Measurements from ENCODE around the gene TMEM221. TPM values are rescaled to one million over a fixed set of nuclear protein-coding genes. Genes with fewer than 3 reads are reported as not detected.
A peak's percentile ranks its signal among the peaks of the same experiment; 100 is the strongest.

The TMEM221 gene
- total RNA-seq, 1 donor from 2014 or later, result 0.37 TPM

DNA sequence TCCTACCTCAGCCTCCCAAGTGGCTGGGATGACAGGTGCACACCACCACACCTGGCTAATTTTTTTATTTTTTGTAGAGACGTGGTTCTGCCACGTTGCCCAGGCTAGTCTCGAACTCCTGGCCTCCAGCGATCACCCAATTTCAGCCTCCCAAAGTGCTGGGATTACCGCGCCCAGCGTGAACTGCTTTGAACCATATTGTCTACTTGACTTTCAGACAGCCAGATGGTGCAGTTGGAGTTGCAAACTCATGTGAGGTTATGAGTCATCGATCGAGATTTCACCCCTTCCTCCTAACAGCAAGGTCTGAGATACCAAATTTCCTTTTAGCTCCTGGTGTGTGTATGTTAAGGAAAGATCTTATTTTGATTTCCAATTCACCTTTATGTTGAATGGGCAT lies 24.6 kb upstream of the TMEM221 start:
- peak; percentile 65 for DNase-seq (ENCODE audit: low spot score)

DNA sequence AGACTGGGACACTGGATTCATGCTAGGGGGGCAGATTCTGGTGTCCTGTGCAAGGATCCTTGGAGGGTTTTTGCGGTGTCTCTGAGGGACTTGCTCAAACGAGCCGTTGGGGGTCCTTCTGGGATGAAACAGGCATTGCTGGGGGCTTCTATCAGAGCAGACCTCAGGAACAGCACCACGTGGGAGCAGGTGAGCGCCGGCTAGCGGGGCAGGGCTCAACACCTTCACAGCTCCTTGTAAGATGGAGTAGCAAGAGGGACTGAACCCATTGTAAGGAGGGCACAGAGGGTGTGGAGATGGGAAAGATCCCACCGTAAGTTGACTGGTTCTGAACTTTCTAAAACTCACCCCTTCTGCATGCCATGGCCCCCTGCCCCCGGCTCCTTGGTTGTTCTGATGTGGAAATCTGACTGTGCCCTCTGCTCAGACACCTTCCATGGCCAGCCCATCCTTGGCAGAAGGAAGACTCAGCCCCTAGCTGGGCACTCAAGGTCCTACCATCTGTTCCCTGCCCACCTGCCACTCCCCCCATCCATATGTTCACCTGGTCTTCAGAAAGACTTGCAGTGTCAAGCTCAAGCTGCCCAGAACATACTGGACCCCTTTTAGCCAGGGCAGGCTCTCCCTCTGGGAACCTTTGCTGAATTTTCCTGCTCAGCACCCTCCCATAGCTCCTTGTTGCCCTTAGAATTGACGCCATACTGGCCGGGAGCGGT lies 23.1 kb upstream of the TMEM221 start:
- DNase-seq (ENCODE audit: low spot score), result no peak

DNA sequence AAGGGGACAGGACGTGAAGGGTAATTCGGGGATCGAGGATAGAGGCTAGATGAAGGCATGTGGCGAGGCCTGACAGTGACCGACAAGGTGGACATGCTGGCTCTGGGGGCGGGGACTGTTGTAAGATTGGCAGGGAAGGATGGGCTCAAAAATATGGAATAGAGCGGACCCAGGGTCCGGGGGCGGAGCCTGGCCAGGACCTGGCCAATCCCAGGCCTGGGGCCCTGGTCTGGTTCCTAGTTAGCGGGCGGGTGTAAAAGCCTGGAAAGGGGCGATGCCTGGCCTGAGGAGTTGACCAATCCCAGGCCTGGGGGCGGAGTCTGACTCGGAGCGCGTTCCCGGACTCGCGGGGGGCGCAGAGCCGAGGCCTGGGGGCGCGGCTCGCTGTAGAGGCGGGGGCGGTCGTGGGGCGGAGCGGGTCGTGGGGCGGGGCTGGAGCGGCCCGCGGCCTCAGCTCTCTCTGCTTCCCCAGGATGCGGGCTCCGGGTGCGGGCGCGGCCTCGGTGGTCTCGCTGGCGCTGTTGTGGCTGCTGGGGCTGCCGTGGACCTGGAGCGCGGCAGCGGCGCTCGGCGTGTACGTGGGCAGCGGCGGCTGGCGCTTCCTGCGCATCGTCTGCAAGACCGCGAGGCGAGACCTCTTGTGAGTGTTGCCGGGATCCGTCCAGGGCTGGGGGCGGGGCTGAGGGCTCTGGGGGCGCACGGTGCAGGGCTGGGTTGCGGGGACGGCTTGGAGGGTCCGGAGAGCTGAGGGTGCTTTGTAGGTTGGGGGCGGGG lies 21.8 kb upstream of the TMEM221 start, which contains the start of gene SLC27A1:
TSS of gene SLC27A1 (plus strand) at position 457 of the 774 bp plus-strand sequence. CDS start at position 474, 17 bp downstream.
- peak; percentile 99 for DNase-seq (ENCODE audit: low spot score)

DNA sequence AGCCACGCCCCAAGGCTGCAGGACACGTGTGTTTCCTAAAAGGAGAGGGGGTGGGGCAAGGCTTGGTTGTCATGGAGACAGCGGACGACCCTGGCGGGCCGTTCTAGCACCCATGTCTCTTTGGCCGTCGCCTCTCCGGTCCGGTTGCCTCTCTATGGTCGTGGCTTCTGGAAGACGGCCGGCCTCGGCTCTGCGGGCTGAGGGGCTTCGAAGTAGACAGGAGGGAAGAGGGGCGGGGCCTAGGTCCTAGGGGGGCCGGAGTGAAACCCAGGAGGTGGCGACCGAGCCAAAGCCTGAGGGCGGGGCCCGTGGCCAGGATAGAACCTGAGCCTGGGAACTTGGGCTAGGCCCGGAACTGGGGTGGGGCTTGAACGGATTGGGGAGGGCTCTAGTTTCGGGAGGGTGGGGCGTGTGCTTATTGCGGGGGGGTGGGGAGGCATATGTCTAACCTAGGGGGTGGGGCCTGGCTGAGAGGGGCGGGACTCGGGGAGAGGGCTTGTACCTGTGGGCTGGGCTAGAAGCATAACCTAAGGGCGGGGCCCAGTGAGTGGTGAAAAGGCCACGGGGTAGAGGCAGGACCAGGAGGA lies 21.1 kb upstream of the TMEM221 start:
- peak; percentile 94 for DNase-seq (ENCODE audit: low spot score)

DNA sequence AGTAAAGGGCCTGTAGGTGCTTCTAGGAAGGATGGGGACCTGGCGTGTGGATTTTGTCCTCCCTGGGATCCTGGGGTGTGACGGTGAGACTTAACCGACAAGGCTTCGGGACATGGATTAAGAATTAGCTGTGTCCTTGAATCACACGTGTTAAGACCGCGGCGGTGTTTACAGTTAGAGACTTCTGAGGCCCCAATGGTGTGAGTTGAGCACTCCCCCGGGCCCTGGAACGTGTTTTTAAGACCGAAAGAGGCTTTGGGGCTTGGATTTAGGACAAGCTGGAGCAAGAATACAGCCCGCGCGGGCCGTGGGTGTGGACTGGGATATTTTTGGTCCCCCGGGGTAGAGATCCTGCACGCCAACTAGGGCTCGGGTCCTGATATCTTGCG lies 20.6 kb upstream of the TMEM221 start:
- no peak for DNase-seq (ENCODE audit: low spot score)

DNA sequence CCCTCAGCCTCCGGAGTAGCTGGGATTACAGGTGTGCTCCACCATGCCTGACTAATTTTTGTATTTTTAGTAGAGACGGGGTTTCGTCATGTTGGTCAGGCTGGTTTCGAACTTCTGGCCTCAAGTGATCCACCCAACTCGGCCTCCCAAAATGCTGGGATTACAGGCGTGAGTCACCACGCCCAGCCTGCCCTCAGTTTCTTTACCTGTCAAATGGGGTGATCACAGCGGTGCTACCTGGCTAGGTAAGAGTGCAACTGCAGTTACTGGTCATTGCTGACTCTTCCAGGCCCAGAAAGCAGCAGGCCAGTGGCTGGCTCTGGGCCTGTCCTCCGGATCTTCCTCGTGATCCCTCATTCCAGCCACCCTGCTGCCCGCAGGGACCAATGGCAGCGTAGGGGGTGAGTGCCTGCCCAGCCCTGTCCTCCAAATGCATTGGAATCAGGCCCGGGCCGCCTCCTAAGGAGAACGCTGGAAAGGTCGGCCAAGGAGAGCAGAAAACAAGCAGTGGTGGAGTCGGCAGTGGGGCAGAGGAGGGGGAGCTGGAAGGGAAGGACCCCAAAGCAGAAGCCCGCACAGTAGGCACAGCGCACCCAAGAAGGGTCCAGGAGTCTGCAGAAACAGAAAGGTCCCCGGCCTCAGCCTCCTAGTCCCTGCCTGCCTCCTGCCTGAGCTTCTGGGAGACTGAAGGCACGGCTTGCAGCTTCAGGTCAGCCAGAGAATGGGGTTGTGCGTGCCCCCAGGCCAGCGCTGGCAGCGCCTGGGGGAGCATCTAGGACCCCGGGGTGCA lies 20.0 kb upstream of the TMEM221 start:
- DNase-seq (ENCODE audit: low spot score), result no peak

DNA sequence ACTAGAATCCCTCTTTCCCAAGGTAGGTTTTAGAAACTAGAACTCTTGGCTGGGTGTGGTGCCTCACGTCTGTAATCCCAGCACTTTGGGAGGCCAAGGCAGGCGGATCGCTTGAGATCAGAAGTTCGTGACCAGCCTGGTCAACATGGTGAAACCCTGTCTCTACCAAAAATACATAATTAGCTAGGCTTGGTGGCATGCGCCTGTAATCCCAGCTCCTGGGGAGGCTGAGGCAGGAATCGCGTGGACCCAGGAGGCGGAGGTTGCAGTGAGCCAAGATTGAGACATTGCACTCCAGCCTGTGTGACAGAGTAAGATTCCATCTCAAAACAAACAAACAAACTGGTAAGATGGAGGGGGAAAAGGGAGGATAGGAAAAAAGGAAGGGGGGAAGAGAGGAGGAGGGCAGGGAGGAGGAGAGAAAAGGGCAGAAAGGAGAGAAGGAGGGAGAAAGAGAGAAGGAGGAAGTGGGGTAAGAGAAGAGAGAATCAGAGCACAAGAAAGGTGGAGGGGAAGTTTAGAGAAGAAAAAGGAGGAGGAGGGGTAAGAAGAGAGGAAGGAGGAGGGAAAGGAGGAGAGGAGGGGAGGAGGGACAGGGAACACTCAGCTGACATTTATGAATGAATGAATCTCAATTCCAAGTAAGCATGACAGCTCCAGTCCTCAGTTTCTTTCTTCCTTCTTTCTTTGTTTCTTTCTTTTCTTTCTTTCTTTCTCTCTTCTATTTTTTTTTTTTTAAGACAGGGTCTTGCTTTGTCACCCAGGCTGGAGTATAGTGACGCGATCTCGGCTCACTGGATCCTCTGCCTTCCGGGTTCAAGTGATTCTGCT lies 19.2 kb upstream of the TMEM221 start:
- DNase-seq (ENCODE audit: low spot score), result no peak

DNA sequence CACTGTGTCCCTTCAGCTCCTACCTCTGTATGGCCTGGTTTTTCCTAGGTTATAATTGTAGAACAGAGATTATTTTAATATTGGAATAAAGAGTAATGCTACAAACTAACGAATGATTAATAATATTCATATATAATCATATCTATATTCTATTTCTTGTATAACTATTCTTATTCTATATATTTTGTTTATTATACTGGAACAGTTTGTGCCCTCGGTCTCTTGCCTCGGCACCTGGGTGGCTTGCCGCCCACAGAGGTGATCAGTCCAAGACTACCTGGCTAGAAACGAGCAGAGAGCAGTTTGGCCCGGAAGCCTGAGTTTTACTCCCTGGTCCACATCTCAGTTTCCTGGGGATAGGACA lies 18.0 kb upstream of the TMEM221 start:
- no peak for DNase-seq (ENCODE audit: low spot score)

DNA sequence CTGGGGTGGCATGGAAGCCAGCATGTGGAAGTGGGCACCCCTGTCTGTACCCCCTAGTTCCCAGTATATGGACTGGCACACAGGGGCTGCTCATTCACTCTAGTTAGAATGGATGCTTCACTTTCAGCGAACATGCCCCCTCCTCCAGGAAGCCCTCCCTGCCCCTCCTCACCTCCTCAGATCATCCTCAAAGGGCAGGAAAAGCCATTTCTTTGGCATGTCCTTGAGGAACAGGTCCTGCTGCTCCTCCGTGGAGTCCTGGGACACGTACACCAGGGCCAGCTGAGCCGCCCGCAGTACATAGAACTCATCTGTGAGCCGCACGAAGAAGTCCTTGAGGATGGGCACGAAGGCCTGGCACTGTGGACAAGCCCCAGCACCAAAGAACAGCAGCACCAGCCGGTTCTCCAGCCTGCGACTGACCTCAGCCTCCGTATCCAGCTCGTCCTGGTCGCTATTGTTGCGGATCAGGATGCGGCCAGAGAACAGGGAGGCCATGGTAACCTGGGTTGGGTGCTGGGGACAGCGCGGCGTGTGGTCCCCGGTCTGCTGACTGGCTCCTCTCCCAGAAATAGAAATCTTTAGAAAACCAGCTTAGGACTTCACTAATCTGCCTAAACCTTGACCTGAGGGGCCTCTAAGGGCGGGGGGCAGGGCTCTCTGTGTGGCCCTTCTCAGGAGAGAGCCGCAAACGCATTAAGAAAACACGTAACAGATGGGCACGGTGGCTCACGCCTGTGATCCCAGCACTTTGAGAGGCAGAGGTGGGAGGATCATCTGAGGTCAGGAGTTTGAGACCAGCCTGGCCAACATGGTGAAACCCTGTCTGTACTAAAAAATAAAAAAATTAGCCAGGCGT lies 12.1 kb upstream of the TMEM221 start, which contains the start of gene NXNL1:
TSS of gene NXNL1 (minus strand) at position 555 of the 859 bp plus-strand sequence. CDS start at position 498, 57 bp downstream.
- no peak for DNase-seq (ENCODE audit: low spot score)

DNA sequence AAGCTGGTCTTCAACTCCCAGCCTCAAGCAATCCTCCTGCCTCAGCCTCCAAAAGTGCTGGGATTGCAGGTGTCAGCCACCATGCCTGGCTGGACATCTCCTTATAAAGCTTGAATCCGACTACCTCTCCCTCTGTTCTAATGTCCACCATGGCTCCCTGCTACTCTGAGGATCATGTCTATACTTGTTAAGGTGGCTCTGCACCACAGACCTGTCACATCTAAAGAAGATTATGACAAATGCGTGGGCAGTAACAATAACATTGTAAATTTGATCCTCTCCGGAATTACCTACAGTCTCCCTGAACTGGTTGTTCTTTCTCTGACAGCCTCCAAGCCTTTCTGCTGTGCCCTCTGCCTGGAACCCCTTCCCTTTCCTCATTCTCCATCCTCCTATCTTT lies 10.5 kb upstream of the TMEM221 start:
- no peak for DNase-seq (ENCODE audit: low spot score)

DNA sequence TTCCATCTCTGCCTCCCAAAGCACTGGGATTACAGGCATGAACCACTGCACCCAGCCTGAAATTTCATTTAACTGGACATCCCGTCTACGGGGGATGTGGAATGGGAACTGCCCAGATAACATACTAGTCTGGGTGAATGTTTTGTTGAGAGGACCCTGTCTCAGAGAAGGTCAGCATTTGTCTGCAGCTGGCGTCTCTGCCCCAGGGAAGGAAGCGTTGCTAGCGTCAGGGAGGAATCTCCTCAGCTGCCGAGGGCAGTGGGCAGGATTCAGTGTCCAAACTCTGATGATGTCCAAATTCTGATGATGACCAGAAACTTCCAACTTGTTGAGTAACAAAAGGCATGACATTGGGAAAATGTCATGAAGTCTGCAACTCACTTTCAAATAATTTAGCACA lies 9.1 kb upstream of the TMEM221 start:
- no peak for DNase-seq (ENCODE audit: low spot score)

DNA sequence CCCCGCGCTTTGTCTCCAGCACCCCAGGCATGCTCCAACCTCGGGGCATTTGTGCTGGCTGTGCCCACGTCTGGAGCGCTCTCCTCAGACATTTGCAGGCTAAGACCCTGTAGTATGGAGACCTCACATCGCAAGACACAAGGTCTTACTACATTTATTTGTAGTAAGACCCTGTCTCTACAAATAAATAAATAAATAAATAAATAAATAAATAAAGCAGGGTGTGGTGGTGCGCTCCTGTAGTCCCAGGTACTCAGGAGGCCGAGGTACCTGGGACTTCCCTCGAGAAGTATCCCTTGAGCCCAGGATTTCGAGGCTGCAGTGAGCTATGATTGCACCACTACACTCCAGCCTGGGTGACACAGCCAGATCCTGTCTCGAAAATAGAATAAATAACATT lies 7.7 kb upstream of the TMEM221 start:
- no peak for DNase-seq (ENCODE audit: low spot score)

DNA sequence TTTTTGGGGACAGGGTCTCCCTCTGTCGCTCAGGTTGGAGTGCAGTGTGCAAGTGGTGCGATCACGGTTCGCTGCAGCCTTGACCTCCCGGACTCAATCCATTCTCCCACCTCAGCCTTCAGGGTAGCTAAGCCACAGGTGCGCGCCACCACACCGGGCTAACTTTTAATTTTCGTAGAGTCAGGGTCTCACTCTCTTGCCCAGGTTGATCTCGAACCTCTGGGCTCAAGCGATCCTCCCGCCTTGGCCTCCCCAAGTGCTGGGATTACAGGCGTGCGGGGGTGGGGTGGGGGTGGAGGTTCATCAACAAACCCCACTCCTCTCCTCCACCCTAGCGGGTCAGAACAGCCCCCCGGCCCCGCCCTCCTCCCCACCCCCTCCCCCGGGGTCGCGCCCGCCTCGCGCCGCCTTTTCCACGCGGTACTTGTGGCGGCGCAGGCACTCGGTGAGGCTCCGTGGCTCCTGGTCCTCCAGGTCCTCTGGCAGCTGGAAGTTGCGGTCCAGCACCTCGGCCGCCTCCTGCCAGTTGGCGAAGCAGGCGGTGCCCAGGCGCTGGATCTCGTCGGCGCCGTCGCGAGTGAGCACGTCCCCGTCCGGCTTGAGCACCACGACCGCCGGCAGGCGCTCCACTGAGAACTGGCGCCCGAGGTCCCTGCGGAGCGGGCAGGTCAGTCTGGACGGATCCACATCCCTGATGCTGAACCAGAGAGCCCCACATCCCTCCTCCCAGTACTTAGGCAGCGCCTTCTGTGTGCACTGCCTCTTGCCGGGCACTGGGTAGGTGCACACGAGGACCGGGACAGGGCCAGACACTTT lies 7.0 kb upstream of the TMEM221 start:
- DNase-seq (ENCODE audit: low spot score), result no peak

DNA sequence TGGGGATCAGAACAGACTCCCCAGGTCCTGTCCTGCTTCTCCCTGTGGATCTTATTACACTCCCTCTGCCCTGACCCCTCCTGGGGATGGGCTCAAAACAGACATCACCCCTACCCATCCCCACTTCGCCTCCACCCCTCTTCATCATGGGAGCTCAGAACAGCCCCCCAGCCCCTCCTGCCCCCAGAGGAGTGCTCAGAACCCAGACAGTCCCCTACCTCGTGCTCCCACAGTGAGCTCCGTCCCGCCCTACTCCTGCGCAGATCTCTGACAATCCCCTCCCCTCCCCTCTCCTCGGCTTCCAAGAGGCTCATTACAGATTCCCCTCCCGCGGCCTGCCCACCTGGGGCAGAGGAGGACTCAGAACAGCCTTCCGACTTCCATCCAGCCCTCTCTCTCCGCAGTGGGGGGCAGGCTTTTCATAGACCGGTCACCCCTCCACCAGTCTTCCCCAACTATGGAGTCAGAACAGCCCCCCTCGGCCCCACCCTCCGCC lies 6.2 kb upstream of the TMEM221 start:
- DNase-seq (ENCODE audit: low spot score), result no peak

DNA sequence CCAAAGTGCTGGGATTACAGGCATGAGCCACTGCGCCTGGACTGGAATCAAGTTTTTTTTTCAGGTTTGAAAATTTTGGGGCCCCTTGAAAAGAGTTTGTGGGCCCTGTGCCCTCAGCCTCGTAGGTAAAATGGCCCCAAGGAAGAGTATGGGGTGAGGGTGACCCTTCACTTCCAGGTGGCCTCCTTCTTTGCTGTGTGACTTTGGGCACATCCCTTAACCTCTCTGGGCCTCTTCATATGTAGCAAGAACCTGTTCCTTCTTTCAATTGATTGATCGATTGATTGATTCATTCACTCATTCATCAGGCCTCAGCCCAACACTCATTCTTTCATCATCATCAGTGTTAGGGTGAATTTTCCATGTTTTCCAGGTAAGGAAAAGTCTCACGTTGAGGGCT lies 3.4 kb upstream of the TMEM221 start:
- DNase-seq (ENCODE audit: low spot score), result no peak

DNA sequence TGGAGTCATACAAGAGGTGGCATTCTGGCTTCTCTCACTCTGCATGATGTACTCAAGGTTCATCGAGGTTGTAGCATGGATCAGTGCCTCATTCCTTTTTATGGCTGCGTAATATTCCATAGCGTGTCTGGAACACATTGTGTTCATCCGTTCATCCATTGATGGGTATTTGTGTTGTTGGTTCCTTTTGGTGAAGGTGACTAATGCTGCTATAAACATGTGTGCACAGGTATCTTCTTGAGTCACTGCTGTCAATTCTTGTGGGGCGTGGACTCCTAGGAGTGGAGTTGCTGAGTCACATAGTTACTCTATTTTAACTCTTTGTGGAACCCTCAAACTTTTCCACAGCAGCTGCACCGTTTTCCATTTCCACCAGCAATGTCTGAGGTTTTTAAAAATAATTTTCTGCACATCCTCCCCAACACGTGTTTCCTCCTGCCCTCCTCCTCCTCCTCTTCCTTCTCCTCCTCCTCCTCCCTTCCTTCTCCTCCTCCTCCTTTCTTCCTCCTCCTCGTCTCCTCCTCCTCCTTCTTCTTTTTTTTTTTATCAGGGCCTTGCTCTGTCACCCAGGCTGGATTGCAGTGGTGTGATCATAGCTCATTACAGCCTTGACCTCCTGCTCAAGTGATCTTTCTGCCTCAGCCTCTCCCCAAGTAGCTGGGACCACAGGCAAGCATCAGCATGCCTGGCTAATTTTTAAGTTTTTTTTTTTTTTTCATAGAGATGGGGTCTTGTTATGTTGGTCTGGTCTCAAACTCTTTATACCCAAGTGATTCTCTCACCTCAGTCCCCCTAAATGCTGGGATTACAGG lies 2.0 kb upstream of the TMEM221 start:
- DNase-seq (ENCODE audit: low spot score), result no peak

DNA sequence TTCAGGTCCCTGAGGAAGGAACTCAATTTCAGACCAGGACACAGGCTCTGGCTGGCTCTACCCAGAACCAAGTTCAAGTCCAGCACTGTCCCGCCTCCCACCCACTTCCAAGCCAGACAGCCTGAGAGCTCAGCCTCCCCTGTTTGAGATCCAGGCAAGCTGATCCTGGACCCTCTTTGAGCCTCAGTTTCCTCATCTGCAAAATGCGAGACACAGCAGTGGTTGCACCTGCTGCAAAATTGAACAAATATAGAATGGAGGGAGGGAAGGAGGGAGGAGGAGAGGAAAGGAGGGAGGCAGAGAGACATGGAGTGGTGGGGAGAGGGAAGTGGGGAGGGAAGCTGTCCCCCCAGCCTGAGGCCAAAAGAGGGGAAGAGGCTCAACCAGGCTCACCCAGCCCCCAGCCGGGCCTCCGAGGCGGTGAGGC lies 751 bp downstream of the TMEM221 start:
- DNase-seq (ENCODE audit: low spot score), result no peak

DNA sequence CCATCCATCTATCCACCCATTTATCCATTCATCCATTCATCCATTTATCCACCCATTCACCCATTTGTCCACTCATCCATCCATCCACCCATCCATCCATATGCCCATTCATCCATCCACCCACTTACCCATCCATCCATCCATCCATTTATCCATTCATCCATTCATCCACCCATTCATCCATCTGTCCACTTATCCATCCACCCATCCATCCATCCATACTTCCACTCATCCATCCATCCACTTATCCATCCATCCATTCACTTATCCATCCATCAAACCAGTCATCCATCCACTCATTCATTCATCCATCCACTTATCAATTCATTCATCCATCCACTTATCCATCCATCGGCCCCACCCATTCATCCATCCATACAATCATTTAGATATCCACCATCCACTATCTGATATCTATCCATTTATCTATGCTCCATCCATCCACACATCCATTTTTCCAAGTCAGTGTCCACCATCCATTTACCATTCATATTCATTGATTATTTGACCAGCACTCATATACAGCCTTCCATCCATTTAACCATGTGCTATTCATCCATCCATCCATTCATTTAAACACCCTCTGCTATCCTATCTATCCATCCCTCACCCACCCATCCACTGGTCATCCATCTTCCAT lies 2.8 kb downstream of the TMEM221 start:
- DNase-seq (ENCODE audit: low spot score), result no peak
